Right lobe of liver (tissue), 6 donors: ENCODE measurements around the gene NLGN1. TPM values are rescaled to one million over a fixed set of nuclear protein-coding genes. Genes with fewer than 3 reads are reported as not detected.
A peak's percentile ranks its signal among the peaks of the same experiment; 100 is the strongest.

ENCODE experiments used
- ATAC-seq, 4 donors: fragments of 200-7000 bp; cut with Tn5 transposase; one replicate each; pipeline ENCODE4 v1.9.1; 2020; ENCODE audit warnings: mild to moderate bottlenecking in 4 of 4, moderate library complexity in 4 of 4
- DNase-seq, 3 donors: peaks; one replicate each; pipeline ENCODE4 v3.0.0-alpha.2; 2020
- H3K27ac ChIP-seq, 3 donors: fragments of 200-600 bp; one replicate each; pipeline ENCODE4 v1.8.0; 2022
- H3K27me3 ChIP-seq, 2 donors: fragments of 200-600 bp; one replicate each; pipeline ENCODE4 v1.8.0; 2022
- H3K36me3 ChIP-seq, 4 donors: fragments of 200-600 bp; sonication (generic) in 1 of 4; one replicate each; pipeline versions ENCODE4 v1.5.1 to v1.8.0; 2017 to 2022; ENCODE audit warnings: control low read depth in 1 of 4
- H3K4me1 ChIP-seq, 4 donors: fragments of 200-600 bp; sonication (generic) in 1 of 4; one replicate each; pipeline versions ENCODE4 v1.5.1 to v1.8.0; 2017 to 2022; ENCODE audit warnings: control low read depth in 1 of 4
- H3K4me3 ChIP-seq, 3 donors: fragments of 200-600 bp; one replicate each; pipeline ENCODE4 v1.8.0; 2022
- H3K9me3 ChIP-seq, 4 donors: fragments of 200-600 bp; sonication (generic) in 1 of 4; one replicate each; pipeline versions ENCODE4 v1.5.1 to v1.8.0; 2017 to 2022; ENCODE audit warnings: control low read depth in 1 of 4
- CTCF ChIP-seq, 4 donors: fragments of 200-600 bp in 3 of 4; fragments of 450-650 bp in 1 of 4; IDR thresholded peaks; one replicate each; pipeline versions ENCODE4 v1.5.1 to v1.8.0; 2016 to 2022; ENCODE audit warnings: antibody characterized with exemption in 4 of 4, mild to moderate bottlenecking in 2 of 4
- POLR2A ChIP-seq: fragments of 450-650 bp; IDR thresholded peaks from one replicate; pipeline ENCODE4 v1.6.1; 2017; ENCODE audit warnings: antibody characterized with exemption, mild to moderate bottlenecking
- WGBS: methylation state at CpG from one replicate; pipeline ENCODE4 v1.1.6; 2018; ENCODE audit warnings: low coverage, low lambda C conversion rate; ENCODE audit not compliant: insufficient coverage; ENCODE audit errors: missing lambda C conversion rate; 5-methylcytosine and 5-hydroxymethylcytosine counted together
- intact Hi-C, 2 donors: fragments of 100-400 bp; cut with DNase I; formaldehyde crosslinking; loops; one replicate each; pipeline versions ENCODE4 v1.11.2 to v1.14.1; 2022
- total RNA-seq, 6 experiments: library from RNA; depleted of rRNA in 2 of 6; stranded (reverse); fragments of >200 nt in 2 of 6; fragmentation: NEBNext Ultra II Directional in 3 of 6; extraction: Animal tissue kit (Norgen Biotek cat#: 25700) in 3 of 6; gene quantifications; one replicate each; pipeline versions ENCODE4 v1.1.0 to v1.2.4, GENCODE V29; 2016 to 2023
- donor health status: DM: no; HTN: yes; CAD: no.
- donor health status: DM: no; HTN: no; CAD: no.
- donor health status: DM: no; HTN: no; CAD: no.
- donor health status: DM: no; HTN: yes; CAD: no.
- donor health status: DM: no; HTN: yes; CAD: no.

Gene NLGN1
- total RNA-seq, 6 experiments from 2014 or later, result 0.02 to 0.12 TPM; not detected in 4

- ATAC-seq (no peak), DNase-seq (no peak)
- Histone ChIP-seq H3K27me3 (no peaks in the 10 kb centered on the region), H3K27ac (no peak overlapping the region), H3K36me3 (no peaks in the 10 kb centered on the region), H3K4me3 (no peak overlapping the region), H3K4me1 (no peaks in the 10 kb centered on the region), H3K9me3 (no peaks in the 10 kb centered on the region)
- no peak for TF ChIP-seq CTCF (IDR thresholded peaks at IDR 0.05)
- no peak for TF ChIP-seq POLR2A
- 46% methylated on average over 2 of the region's 3 CpGs for WGBS
- intact Hi-C loops, result no loop called here
These were observed 772.2 kb downstream of the NLGN1 start for GRCh38 chr3:174169736-174170135.

- H3K36me3 ChIP-seq, result no peaks in the 10 kb centered on the region
- 36% methylated on average over 2 of the region's 2 CpGs for WGBS
- H3K27me3 ChIP-seq, result no peaks in the 10 kb centered on the region
- no peak for TF ChIP-seq CTCF (IDR thresholded peaks at IDR 0.05)
- no peak for TF ChIP-seq POLR2A
- H3K9me3 ChIP-seq, result no peaks in the 10 kb centered on the region
- no peak overlapping the region for H3K27ac ChIP-seq
- H3K4me1 ChIP-seq, result no peaks in the 10 kb centered on the region
- intact Hi-C loops, result no loop called here
- no peak for ATAC-seq
- H3K4me3 ChIP-seq, result no peak overlapping the region
- no peak for DNase-seq
These were observed 772.7 kb downstream of the NLGN1 start for GRCh38 chr3:174170248-174170647.

- Histone ChIP-seq H3K27me3 (no peaks in the 10 kb centered on the region), H3K4me3 (no peak overlapping the region), H3K9me3 (no peaks in the 10 kb centered on the region), H3K36me3 (no peaks in the 10 kb centered on the region), H3K4me1 (no peaks in the 10 kb centered on the region), H3K27ac (no peak overlapping the region)
- ATAC-seq, result no peak
- TF ChIP-seq CTCF (IDR thresholded peaks at IDR 0.05), result no peak
- TF ChIP-seq POLR2A, result no peak
- WGBS, result 79% methylated on average over 1 of the region's 1 CpG
- intact Hi-C loops, result no loop called here
- no peak for DNase-seq
These were observed 788.9 kb downstream of the NLGN1 start for GRCh38 chr3:174186377-174186989.

GRCh38 chr3:174191380-174191779 lies 793.8 kb downstream of the NLGN1 start:
- WGBS, result 26% methylated on average over 4 of the region's 4 CpGs
- no peak overlapping the region for H3K4me3 ChIP-seq
- H3K27ac ChIP-seq, result no peak overlapping the region
- DNase-seq, result no peak
- no peaks in the 10 kb centered on the region for H3K4me1 ChIP-seq
- ATAC-seq, result peak in 2 of 4 donors; percentile 24 to 33
- no peaks in the 10 kb centered on the region for H3K36me3 ChIP-seq
- intact Hi-C loops, result no loop called here
- H3K27me3 ChIP-seq, result no peaks in the 10 kb centered on the region
- TF ChIP-seq CTCF (IDR thresholded peaks at IDR 0.05), result no peak
- no peak for TF ChIP-seq POLR2A
- no peaks in the 10 kb centered on the region for H3K9me3 ChIP-seq

- DNase-seq, result no peak
- Histone ChIP-seq H3K36me3 (no peaks in the 10 kb centered on the region), H3K4me1 (no peaks in the 10 kb centered on the region), H3K27ac (no peak overlapping the region), H3K4me3 (no peak overlapping the region), H3K27me3 (no peaks in the 10 kb centered on the region), H3K9me3 (no peaks in the 10 kb centered on the region)
- TF ChIP-seq CTCF (IDR thresholded peaks at IDR 0.05) (no peak), POLR2A (no peak)
- intact Hi-C loops, result no loop called here
- no peak for ATAC-seq
- WGBS, result 93% methylated on average over 2 of the region's 2 CpGs
These were observed 794.4 kb downstream of the NLGN1 start for GRCh38 chr3:174191895-174192294.
